GM19351 (cell line): Measurements from ENCODE around the gene FAAP20.

Experiments
- ATAC-seq: cut with Tn5 transposase; IDR thresholded peaks from one replicate; pipeline ENCODE4 v1.9.1; 2021; ENCODE audit warnings: mild to moderate bottlenecking, moderate library complexity; ENCODE audit not compliant: unreplicated experiment

The FAAP20 gene

GRCh38 chr1:2212532-2213491 lies 18.2 kb upstream of the FAAP20 start:
- ATAC-seq, result no peak

DNA sequence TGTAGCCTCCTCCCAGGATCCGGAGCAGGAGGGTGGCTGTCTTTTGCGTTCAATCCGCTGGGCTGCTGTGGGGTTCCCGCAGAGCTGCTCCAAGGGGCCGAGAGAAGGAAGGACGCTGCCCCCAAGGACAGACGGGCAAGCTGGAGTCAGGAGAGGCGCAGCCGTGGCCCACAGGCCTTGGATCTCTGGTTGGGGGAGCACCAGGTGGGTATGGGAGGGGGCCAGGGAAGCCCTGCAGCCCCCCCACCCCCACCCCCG lies 17.6 kb upstream of the FAAP20 start:
- ATAC-seq, result no peak

- no peak for ATAC-seq
Observed at GRCh38 chr1:2210786-2211185, 16.2 kb upstream of the FAAP20 start.

GRCh38 chr1:2210084-2210653 lies 15.6 kb upstream of the FAAP20 start:
- no peak for ATAC-seq

- no peak for ATAC-seq
Observed at GRCh38 chr1:2209400-2210083, 15.0 kb upstream of the FAAP20 start.

- ATAC-seq, result no peak
Observed at GRCh38 chr1:2208309-2209239, 14.0 kb upstream of the FAAP20 start.

DNA sequence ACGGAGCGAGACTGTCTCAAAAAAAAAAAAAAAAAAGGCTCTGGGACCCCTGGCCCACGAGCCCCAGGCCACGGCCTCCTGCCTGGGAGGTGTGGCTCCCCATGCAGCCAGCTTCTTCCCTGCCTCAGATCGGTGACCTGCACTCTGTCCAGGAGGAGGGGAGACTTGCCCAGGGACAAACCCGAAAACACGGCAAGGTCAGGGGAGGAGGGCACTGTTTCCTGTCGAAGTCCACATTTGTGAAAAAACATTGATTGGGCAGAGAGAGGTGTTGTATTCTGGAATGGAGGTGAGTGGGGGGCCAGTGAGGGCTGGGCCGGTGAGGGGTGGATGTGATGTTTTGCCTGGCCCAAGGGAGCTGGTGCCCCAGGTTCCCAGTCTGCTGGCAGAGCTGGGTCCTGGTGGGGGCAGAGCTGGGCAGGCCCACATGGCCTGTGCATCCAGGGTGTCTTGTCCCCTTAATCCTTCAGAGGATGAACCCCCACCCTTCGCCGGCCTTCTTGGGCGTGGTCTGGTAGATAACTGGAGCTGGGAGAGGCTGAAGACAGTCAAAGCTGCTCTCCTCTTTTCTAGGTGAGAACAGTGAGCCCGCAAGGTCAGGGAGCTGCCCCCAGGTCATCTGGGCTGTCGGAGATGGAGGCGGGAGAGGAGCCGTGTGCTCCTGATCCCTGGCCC lies 12.4 kb upstream of the FAAP20 start:
- no peak for ATAC-seq

GRCh38 chr1:2205191-2205952 lies 10.8 kb upstream of the FAAP20 start:
- peak; percentile 60 for ATAC-seq

GRCh38 chr1:2204415-2205190 lies 10.0 kb upstream of the FAAP20 start:
- no peak for ATAC-seq

DNA sequence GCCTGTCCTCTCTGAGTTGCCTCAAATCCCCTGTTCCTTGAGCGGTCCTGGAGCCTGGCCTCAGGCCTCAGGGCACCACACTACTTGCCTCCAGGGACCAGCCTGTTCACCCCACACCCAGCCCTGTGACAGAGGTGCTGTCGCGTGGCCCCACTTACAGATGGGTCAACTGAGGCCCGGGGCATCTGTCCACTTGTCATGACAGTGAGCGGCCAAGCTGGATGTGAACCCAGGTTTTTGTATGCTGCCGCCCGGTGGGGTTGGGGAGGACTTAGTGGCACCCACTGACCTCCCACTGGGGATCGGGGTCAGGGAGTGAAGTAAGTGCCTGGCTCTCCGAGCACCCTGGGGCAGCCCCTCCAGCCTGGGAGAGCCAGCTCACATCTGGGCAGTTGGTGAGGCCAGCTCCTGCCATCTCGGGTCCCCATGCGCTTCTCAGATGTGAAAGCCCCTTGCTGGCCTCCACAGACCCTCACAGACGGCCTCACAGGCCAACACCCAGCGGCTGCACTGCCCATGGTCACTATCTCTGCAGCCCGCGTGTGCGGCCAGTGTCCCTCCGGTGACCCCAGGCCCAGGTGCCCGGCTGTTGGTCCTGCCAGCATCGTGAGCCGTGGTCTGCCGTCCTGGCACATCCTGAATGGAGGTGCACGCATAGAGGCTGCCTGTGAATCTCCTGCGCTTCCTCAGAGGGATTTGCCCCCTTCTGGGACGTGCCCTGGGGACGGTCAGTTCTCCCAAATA lies 9.3 kb upstream of the FAAP20 start:
- no peak for ATAC-seq

GRCh38 chr1:2202843-2203601 lies 8.4 kb upstream of the FAAP20 start:
- no peak for ATAC-seq

GRCh38 chr1:2202008-2202575 lies 7.5 kb upstream of the FAAP20 start:
- no peak for ATAC-seq

DNA sequence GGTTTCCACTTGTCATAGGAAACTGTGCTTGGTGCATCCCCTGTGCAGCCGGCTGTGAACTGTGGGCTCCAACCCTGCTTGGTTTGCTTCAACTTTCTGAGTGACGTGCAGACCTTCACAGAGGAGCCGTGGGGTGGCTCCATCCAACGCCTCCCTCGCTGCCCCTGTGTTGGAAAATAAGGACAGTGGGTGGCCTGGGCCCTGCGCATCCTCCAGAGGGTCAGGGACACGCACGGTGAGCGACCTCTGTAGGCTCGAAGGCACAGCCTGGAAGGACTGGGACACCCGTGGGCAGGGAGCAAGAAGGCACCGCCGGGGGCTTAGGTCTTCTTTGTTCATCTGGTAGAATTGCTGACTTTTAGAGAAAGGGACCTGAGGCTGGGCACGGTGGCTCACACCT lies 6.5 kb upstream of the FAAP20 start:
- ATAC-seq, result no peak

DNA sequence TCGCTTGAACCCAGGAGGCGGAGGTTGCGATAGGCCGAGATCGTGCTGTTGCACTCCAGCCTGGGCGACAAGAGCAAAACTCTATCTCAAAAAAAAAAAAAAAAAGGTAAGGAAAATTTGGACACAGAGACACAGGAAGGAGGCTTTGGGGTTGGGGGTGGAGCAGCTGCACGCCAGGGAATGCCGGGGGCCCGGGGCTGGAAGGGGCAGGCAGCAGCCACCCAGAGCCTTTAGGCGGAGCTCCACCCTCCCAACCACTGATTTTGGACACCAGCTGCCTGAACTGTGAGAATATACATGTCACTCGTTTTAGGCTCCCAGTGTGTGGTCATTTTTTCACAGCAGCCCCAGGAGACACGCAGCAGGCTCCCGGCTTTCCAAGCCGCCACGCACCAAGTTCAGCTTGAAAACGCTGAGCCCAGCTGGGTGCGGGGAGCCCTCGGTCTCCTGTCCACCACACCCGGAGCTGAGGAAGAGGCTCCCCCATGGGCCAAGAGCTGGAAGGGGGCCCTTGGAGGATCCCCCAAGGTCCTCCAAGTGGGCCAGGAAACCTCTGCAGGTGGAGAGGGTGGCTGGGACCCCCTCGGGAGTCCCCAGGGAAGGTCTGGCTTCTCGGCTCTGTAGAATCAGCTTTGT lies 5.9 kb upstream of the FAAP20 start:
- ATAC-seq, result no peak

- peak; percentile 48 for ATAC-seq
Observed at GRCh38 chr1:2199042-2199810, 4.7 kb upstream of the FAAP20 start.

- no peak for ATAC-seq
Observed at GRCh38 chr1:2198571-2198970, 4.0 kb upstream of the FAAP20 start.
